H1 (cell line): ENCODE data around the gene LCP1. TPM values are rescaled to one million over a fixed set of nuclear protein-coding genes. Genes with fewer than 3 reads are reported as not detected.
"Not testable (repeated sequence)": the region's sequence is repeated elsewhere in the genome, so short reads cannot be mapped to it uniquely, and the experiment has no call there.

Experiments
- CTCF ChIA-PET: fragments of 300-600 bp; sonication (Branson Sonifier 250); formaldehyde crosslinking; loops from one replicate; lab custom pipeline; 2021; ENCODE audit not compliant: partially characterized antibody; lab: Charles Lee
- POLR2A ChIA-PET: fragments of 300-600 bp; sonication (Branson Sonifier 250); formaldehyde crosslinking; loops from one replicate; lab custom pipeline; 2021; ENCODE audit warnings: inconsistent platforms; ENCODE audit not compliant: partially characterized antibody; lab: Charles Lee
- DNase-seq, 2 experiments: peaks; one replicate each; pipeline versions ENCODE4 v3.0.0 to v3.0.0-alpha.2; 2010 to 2022; ENCODE audit warnings: low spot score in 2 of 2, low read depth in 1 of 2, mixed read lengths in 1 of 2
- FAIRE-seq: peaks from 2 replicates; lab custom pipeline; 2011; peaks lifted over from hg19 to GRCh38; lab: Jason Lieb, UNC
- H2AFZ ChIP-seq: 2 replicates; pipeline ENCODE4 v1.8.1; 2012; ENCODE audit warnings: low read length, inconsistent platforms
- H2AK5ac ChIP-seq: 2 replicates; pipeline ENCODE4 v1.6.1; 2013; ENCODE audit warnings: low read depth, low read length
- H2BK120ac ChIP-seq: replicated peaks from 2 replicates; pipeline ENCODE3; 2013; ENCODE audit warnings: low read depth, low read length, inconsistent platforms
- H2BK12ac ChIP-seq: 2 replicates; pipeline ENCODE4 v1.6.1; 2013; ENCODE audit warnings: low read depth, low read length
- H2BK15ac ChIP-seq: 2 replicates; pipeline ENCODE4 v1.6.1; 2013; ENCODE audit warnings: low read length
- H2BK20ac ChIP-seq: 2 replicates; pipeline ENCODE4 v1.6.1; 2013; ENCODE audit warnings: low read length
- H2BK5ac ChIP-seq: 2 replicates; pipeline ENCODE4 v1.6.1; 2013; ENCODE audit warnings: low read depth, low read length
- H3K14ac ChIP-seq: 2 replicates; pipeline ENCODE4 v1.6.1; 2013; ENCODE audit warnings: inconsistent platforms; ENCODE audit not compliant: insufficient read length
- H3K18ac ChIP-seq: 2 replicates; pipeline ENCODE4 v1.6.1; 2013; ENCODE audit warnings: low read length; ENCODE audit errors: extremely low read depth
- H3K23ac ChIP-seq: 2 replicates; pipeline ENCODE4 v1.6.1; 2013; ENCODE audit warnings: inconsistent platforms; ENCODE audit not compliant: insufficient read length
- H3K23me2 ChIP-seq: 2 replicates; pipeline ENCODE4 v1.6.1; 2013; ENCODE audit warnings: low read depth, low read length
- H3K27ac ChIP-seq: 2 replicates; pipeline ENCODE4 v1.6.1; 2011; ENCODE audit warnings: low read depth, low read length, inconsistent platforms
- H3K27me3 ChIP-seq, 4 experiments: replicated peaks in 1 of 4; 1 replicate in 1 of 4; 2 replicates in 3 of 4; pipeline versions ENCODE4 v1.6.1 to v1.8.1; 2011 to 2013; ENCODE audit warnings: low read length in 3 of 4, mild to moderate bottlenecking in 3 of 4, inconsistent platforms in 2 of 4, mixed read lengths in 2 of 4, moderate library complexity in 1 of 4; ENCODE audit not compliant: control insufficient read depth in 3 of 4, insufficient read depth in 3 of 4; ENCODE audit errors: extremely low read depth in 1 of 4
- H3K36me3 ChIP-seq, 4 experiments: 2 replicates each; pipeline versions ENCODE4 v1.6.1 to v1.8.1; 2011 to 2013; ENCODE audit warnings: mild to moderate bottlenecking in 4 of 4, low read length in 3 of 4, moderate library complexity in 2 of 4, control low read depth in 1 of 4, inconsistent platforms in 1 of 4; ENCODE audit not compliant: insufficient read depth in 4 of 4, control insufficient read depth in 2 of 4
- H3K4ac ChIP-seq: replicated peaks from 2 replicates; pipeline ENCODE3; 2013; ENCODE audit warnings: low read length, low read depth, mixed read lengths, inconsistent platforms; ENCODE audit not compliant: insufficient read length
- H3K4me1 ChIP-seq, 4 experiments: replicated peaks in 1 of 4; 1 replicate in 1 of 4; 2 replicates in 3 of 4; pipeline versions ENCODE4 v1.6.1 to v1.8.1; 2011 to 2013; ENCODE audit warnings: low read length in 3 of 4, inconsistent platforms in 2 of 4, mixed read lengths in 1 of 4; ENCODE audit not compliant: insufficient read depth in 4 of 4, control insufficient read depth in 3 of 4
- H3K4me2 ChIP-seq, 2 experiments: 2 replicates each; pipeline versions ENCODE4 v1.6.1 to v1.8.1; 2011 to 2013; ENCODE audit warnings: low read depth in 2 of 2, low read length in 2 of 2, control low read depth in 1 of 2, inconsistent platforms in 1 of 2, mild to moderate bottlenecking in 1 of 2; ENCODE audit not compliant: insufficient read depth in 1 of 2
- H3K4me3 ChIP-seq, 4 experiments: fragments of 200-600, 300-600 bp in 1 of 4; sonication (generic), shearing (Covaris generic), sonication (Bioruptor Twin) in 1 of 4; 2 replicates each; pipeline versions ENCODE4 v1.5.1 to v1.8.1; 2011 to 2016; ENCODE audit warnings: low read length in 4 of 4, low read depth in 3 of 4, control low read depth in 2 of 4, inconsistent platforms in 2 of 4, mild to moderate bottlenecking in 2 of 4, mixed read lengths in 1 of 4, moderate library complexity in 1 of 4; ENCODE audit not compliant: insufficient read depth in 2 of 4; ENCODE audit errors: extremely low read depth in 1 of 4
- H3K56ac ChIP-seq: replicated peaks from 2 replicates; pipeline ENCODE3; 2013; ENCODE audit warnings: low read depth, mild to moderate bottlenecking, mixed read lengths, low read length, inconsistent platforms; ENCODE audit not compliant: insufficient read length
- H3K79me1 ChIP-seq: 2 replicates; pipeline ENCODE4 v1.6.1; 2013; ENCODE audit warnings: low read depth, low read length, control low read depth
- H3K79me2 ChIP-seq, 2 experiments: 2 replicates each; pipeline versions ENCODE4 v1.6.1 to v1.8.1; 2012 to 2013; ENCODE audit warnings: low read length in 2 of 2, mild to moderate bottlenecking in 2 of 2, inconsistent platforms in 1 of 2; ENCODE audit not compliant: insufficient read depth in 2 of 2, control insufficient read depth in 1 of 2
- H3K9ac ChIP-seq, 4 experiments: replicated peaks in 1 of 4; 1 replicate in 1 of 4; 2 replicates in 3 of 4; pipeline versions ENCODE4 v1.6.1 to v1.8.1; 2011 to 2013; ENCODE audit warnings: low read depth in 3 of 4, low read length in 3 of 4, control low read depth in 2 of 4, mild to moderate bottlenecking in 2 of 4, moderate library complexity in 2 of 4, inconsistent platforms in 1 of 4; ENCODE audit errors: extremely low read depth in 1 of 4
- H3K9me3 ChIP-seq, 2 experiments: 2 replicates each; pipeline versions ENCODE4 v1.6.1 to v1.8.1; 2012 to 2013; ENCODE audit warnings: mild to moderate bottlenecking in 2 of 2, moderate library complexity in 2 of 2, control low read depth in 1 of 2, inconsistent platforms in 1 of 2, low read depth in 1 of 2, low read length in 1 of 2, mixed read lengths in 1 of 2; ENCODE audit not compliant: insufficient read depth in 2 of 2
- H4K20me1 ChIP-seq, 2 experiments: replicated peaks in 1 of 2; 2 replicates each; pipeline versions ENCODE3 to v1.8.1; 2011 to 2013; ENCODE audit warnings: inconsistent platforms in 2 of 2, low read length in 2 of 2, mild to moderate bottlenecking in 1 of 2; ENCODE audit not compliant: insufficient read depth in 2 of 2, control insufficient read depth in 1 of 2
- H4K5ac ChIP-seq: 2 replicates; pipeline ENCODE4 v1.6.1; 2013; ENCODE audit warnings: low read length, low read depth, mixed read lengths, inconsistent platforms; ENCODE audit not compliant: insufficient read length
- H4K8ac ChIP-seq: 2 replicates; pipeline ENCODE4 v1.8.0; 2013; ENCODE audit warnings: mild to moderate bottlenecking, moderate library complexity, low read length, inconsistent platforms; ENCODE audit not compliant: insufficient read depth; ENCODE audit errors: extremely low read depth
- H4K91ac ChIP-seq: replicated peaks from 2 replicates; pipeline ENCODE3; 2013; ENCODE audit warnings: low read length, mixed read lengths, inconsistent platforms; ENCODE audit not compliant: insufficient read length
- SP2 ChIP-seq: IDR thresholded peaks from 2 replicates; pipeline ENCODE4 v1.6.1; 2012; ENCODE audit warnings: mild to moderate bottlenecking, low read length, inconsistent platforms
- SP4 ChIP-seq: IDR thresholded peaks from 2 replicates; pipeline ENCODE4 v1.6.1; 2012; ENCODE audit warnings: low read length, inconsistent platforms
- WGBS, 2 experiments: shearing (Covaris generic) in 1 of 2; methylation state at CpG; one replicate each; pipeline versions ENCODE4 v1.1.6 to v1.1.7; 2013 to 2015; ENCODE audit warnings: low lambda C conversion rate in 2 of 2, mixed read lengths in 2 of 2, inconsistent platforms in 1 of 2, low coverage in 1 of 2, missing lambda C conversion rate in 1 of 2; ENCODE audit not compliant: insufficient replicate concordance in 2 of 2, insufficient coverage in 1 of 2, insufficient read length in 1 of 2; ENCODE audit errors: extremely low coverage in 1 of 2, missing lambda C conversion rate in 1 of 2; 5-methylcytosine and 5-hydroxymethylcytosine counted together
- polyA plus RNA-seq, 7 experiments: library from polyadenylated mRNA; depleted of rRNA in 3 of 7; stranded (reverse) in 5 of 7; unstranded in 2 of 7; fragments of >200 nt in 5 of 7; fragments of 200-250 nt in 2 of 7; gene quantifications; 1 replicate in 5 of 7; 2 replicates in 1 of 7; 4 replicates in 1 of 7; pipeline versions ENCODE4 v1.2.1 to v1.2.3, GENCODE V29; 2011 to 2013; ENCODE audit warnings: missing spikeins in 2 of 7, mixed read lengths in 2 of 7
- total RNA-seq: library from RNA; stranded (reverse); fragmentation: NEBNext Ultra II Directional; extraction: Animal tissue kit (Norgen Biotek cat#: 25700); gene quantifications from 2 replicates; pipeline ENCODE4 v1.2.1, GENCODE V29; 2021

Gene LCP1
- total and polyA plus RNA-seq, 2 of the 8 experiments (the other 6 are each of a cell fraction or from before 2014, with no cell fraction given): 0.65 to 4.3 TPM

DNA sequence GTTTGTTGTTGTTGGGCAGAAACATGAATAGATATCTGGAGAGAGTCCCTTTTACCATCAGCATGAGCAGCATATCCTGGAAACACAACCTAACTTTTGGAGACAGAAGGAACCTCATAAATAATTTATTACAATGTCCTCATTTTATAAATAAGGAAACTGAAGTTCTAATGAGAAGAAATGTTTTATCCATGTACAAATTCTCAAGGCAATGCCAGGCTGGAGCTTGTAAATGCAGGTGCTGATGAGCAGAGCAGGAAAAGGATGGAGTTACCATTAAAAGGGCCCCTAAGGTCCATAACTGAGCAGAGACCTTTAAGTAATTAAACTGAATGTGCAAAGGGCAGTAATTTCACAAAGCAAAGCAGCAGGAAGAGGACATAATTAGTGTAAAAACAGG lies 17.3 kb downstream of the LCP1 start:
- ChIA-PET CTCF (no interaction called here), POLR2A (no interaction called here)
- no peak overlapping the region for H3K27ac ChIP-seq
- no peak overlapping the region for H2BK12ac ChIP-seq
- no peak overlapping the region for H2BK20ac ChIP-seq
- H3K4me3 ChIP-seq: no peak overlapping the region
- H3K23ac ChIP-seq: no peak overlapping the region
- no peaks in the 10 kb centered on the region for H4K20me1 ChIP-seq
- TF ChIP-seq SP2: no peak
- no peak for TF ChIP-seq SP4
- TF ChIP-seq, all 59 proteins: peak for 0
- Histone ChIP-seq H2AFZ (no peak overlapping the region), H2BK5ac (no peak overlapping the region), H3K56ac (no peak overlapping the region), H3K79me2 (no peaks in the 10 kb centered on the region), H3K79me1 (no peaks in the 10 kb centered on the region), H3K4me2 (no peak overlapping the region), H3K23me2 (no peaks in the 10 kb centered on the region), H3K18ac (no peak overlapping the region), H4K91ac (no peak overlapping the region), H3K36me3 (no peaks in the 10 kb centered on the region), H3K14ac (no peak overlapping the region), H3K4ac (no peak overlapping the region), H3K27me3 (peaks cover 0 to 1% (median 0%) of the 10 kb centered on the region in 4 experiments; a peak in 1 of 7 replicates), H3K9me3 (peaks cover 0 to 14% of the 10 kb centered on the region in 2 experiments; a peak in 2 of 4 replicates), H4K8ac (no peak overlapping the region), H3K9ac (no peak overlapping the region), H2AK5ac (no peak overlapping the region), H2BK15ac (no peak overlapping the region), H2BK120ac (no peak overlapping the region), H4K5ac (no peak overlapping the region), H3K4me1 (no peaks in the 10 kb centered on the region)
- DNase-seq (no peak), FAIRE-seq (no peak)

DNA sequence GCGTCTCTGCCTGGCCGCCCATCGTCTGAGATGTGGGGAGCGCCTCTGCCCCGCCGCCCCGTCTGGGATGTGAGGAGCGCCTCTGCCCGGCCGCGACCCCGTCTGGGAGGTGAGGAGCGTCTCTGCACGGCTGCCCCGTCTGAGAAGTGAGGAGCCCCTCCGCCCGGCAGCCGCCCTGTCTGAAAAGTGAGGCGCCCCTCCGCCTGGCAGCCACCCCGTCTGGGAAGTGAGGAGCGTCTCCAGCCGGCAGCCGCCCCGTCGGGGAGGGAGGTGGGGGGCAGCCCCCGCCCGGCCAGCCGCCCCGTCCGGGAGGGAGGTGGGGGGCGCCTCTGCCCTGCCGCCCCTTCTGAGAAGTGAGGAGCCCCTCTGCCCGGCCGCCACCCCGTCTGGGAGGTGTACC lies 19.2 kb downstream of the LCP1 start:
- DNase-seq, H2BK12ac ChIP-seq, H3K4me1 ChIP-seq, H2AK5ac ChIP-seq, H2BK120ac ChIP-seq, H3K79me1 ChIP-seq, FAIRE-seq, H2BK5ac ChIP-seq, H3K4me2 ChIP-seq, H4K91ac ChIP-seq, H3K79me2 ChIP-seq, H3K27me3 ChIP-seq, H3K4ac ChIP-seq, H3K14ac ChIP-seq, POLR2A ChIA-PET, H3K23me2 ChIP-seq, H3K23ac ChIP-seq, H3K4me3 ChIP-seq, H3K18ac ChIP-seq, H3K27ac ChIP-seq, H3K9ac ChIP-seq, H2AFZ ChIP-seq, H4K20me1 ChIP-seq, H3K56ac ChIP-seq, H4K8ac ChIP-seq, H4K5ac ChIP-seq, H3K36me3 ChIP-seq, H2BK20ac ChIP-seq, H2BK15ac ChIP-seq: not testable (repeated sequence)
- H3K9me3 ChIP-seq: peaks cover 0 to 14% of the 10 kb centered on the region in 2 experiments; a peak in 2 of 4 replicates
- CTCF ChIA-PET: interaction anchor here (1.2 kb wide), 1 partner anchor 9 kb away, joined by 3 read pairs; no protein-coding TSS in a partner anchor
- WGBS, 2 experiments: no CpG with 5 or more reads among the region's 36 CpGs
